HepG2 (cell line): Measurements from ENCODE around the gene ATP2B2. TPM values are rescaled to one million over a fixed set of nuclear protein-coding genes. Genes with fewer than 3 reads are reported as not detected.

Source experiments
- ATAC-seq: fragments of 200-7000 bp; cut with Tn5 transposase; 3 replicates; pipeline ENCODE4 v1.9.1; 2020; ENCODE audit warnings: mild to moderate bottlenecking, moderate library complexity
- BruUV-seq: library from RNA; stranded (reverse); fragments of 400-500 nt; replicated peaks from 2 replicates; lab custom pipeline; 2021; lab: Mats Ljungman, UMichigan
- CTCF ChIA-PET: fragments of 300-600 bp; formaldehyde crosslinking; extraction: SDS; loops from one replicate; lab custom pipeline; 2021; ENCODE audit warnings: low total read pairs, inconsistent platforms, low intra/inter-chr PET ratio; lab: Yijun Ruan, JAX
- POLR2A ChIA-PET: fragments of 350-600 bp; sonication (Branson Sonifier 250); formaldehyde crosslinking; loops from one replicate; lab custom pipeline; 2020; ENCODE audit warnings: antibody characterized with exemption, inconsistent platforms; lab: Yijun Ruan, JAX
- DNase-seq: peaks from one replicate; pipeline ENCODE4 v3.0.0-alpha.2; 2015; ENCODE audit warnings: low spot score
- FAIRE-seq: peaks from 3 replicates; lab custom pipeline; 2011; peaks lifted over from hg19 to GRCh38; lab: Jason Lieb, UNC
- H2AFZ ChIP-seq: one replicate; pipeline ENCODE4 v1.6.1; 2011; ENCODE audit warnings: low read length, inconsistent platforms
- H3K27ac ChIP-seq: fragments of 300-600 bp; 3 replicates; pipeline ENCODE4 v1.8.0; 2011; ENCODE audit warnings: mixed run types, mild to moderate bottlenecking, mixed read lengths, low read length, inconsistent platforms; ENCODE audit not compliant: insufficient read depth; ENCODE audit errors: extremely low read length
- H3K27me3 ChIP-seq, 2 experiments: fragments of 200-600 bp in 1 of 2; 2 replicates in 1 of 2; 3 replicates in 1 of 2; pipeline versions ENCODE4 v1.6.0 to v1.8.0; 2011; ENCODE audit warnings: low read length in 2 of 2, mild to moderate bottlenecking in 2 of 2, moderate library complexity in 2 of 2, inconsistent platforms in 1 of 2; ENCODE audit not compliant: insufficient read depth in 2 of 2, control insufficient read depth in 1 of 2
- H3K36me3 ChIP-seq, 2 experiments: fragments of 200-600 bp in 1 of 2; replicated peaks in 1 of 2; 2 replicates in 1 of 2; 3 replicates in 1 of 2; pipeline versions ENCODE4 v1.5.1 to v1.8.0; 2011; ENCODE audit warnings: low read length in 2 of 2, inconsistent platforms in 1 of 2; ENCODE audit not compliant: insufficient read depth in 2 of 2, control insufficient read depth in 1 of 2
- H3K4me1 ChIP-seq: 2 replicates; pipeline ENCODE4 v1.5.1; 2012; ENCODE audit warnings: low read length, inconsistent platforms; ENCODE audit not compliant: insufficient read depth
- H3K4me2 ChIP-seq: 2 replicates; pipeline ENCODE4 v1.6.0; 2011; ENCODE audit warnings: low read depth, low read length, inconsistent platforms
- H3K4me3 ChIP-seq, 3 experiments: fragments of 200-600 bp in 1 of 3; sonication (generic), shearing (Covaris generic) in 1 of 3; replicated peaks in 1 of 3; 2 replicates each; pipeline ENCODE4 v1.5.1; 2011 to 2016; ENCODE audit warnings: low read length in 3 of 3, inconsistent platforms in 2 of 3, low read depth in 2 of 3, mild to moderate bottlenecking in 2 of 3, control low read depth in 1 of 3, mixed read lengths in 1 of 3; ENCODE audit not compliant: insufficient read depth in 1 of 3
- H3K79me2 ChIP-seq: one replicate; pipeline ENCODE4 v1.6.1; 2011; ENCODE audit warnings: low read length, inconsistent platforms; ENCODE audit not compliant: insufficient read depth
- H3K9ac ChIP-seq: 2 replicates; pipeline ENCODE4 v1.6.0; 2011; ENCODE audit warnings: mild to moderate bottlenecking, low read depth, low read length, inconsistent platforms; ENCODE audit not compliant: insufficient read depth
- H3K9me3 ChIP-seq: 2 replicates; pipeline ENCODE4 v1.5.1; 2012; ENCODE audit warnings: mild to moderate bottlenecking, low read length
- H4K20me1 ChIP-seq: 2 replicates; pipeline ENCODE4 v1.6.0; 2011; ENCODE audit warnings: inconsistent platforms, mild to moderate bottlenecking, low read length, moderate library complexity; ENCODE audit not compliant: insufficient read depth
- AKAP8 ChIP-seq: sonication (generic); formaldehyde crosslinking; IDR thresholded peaks from 2 replicates; pipeline ENCODE4 v1.5.1; 2020; ENCODE audit warnings: mild to moderate bottlenecking, missing genetic modification reagents
- DPF2 ChIP-seq: sonication (generic); formaldehyde crosslinking; IDR thresholded peaks from 2 replicates; pipeline ENCODE4 v1.4.0; 2020; ENCODE audit warnings: mild to moderate bottlenecking, low read depth, missing genetic modification reagents, borderline replicate concordance
- HHEX ChIP-seq: IDR thresholded peaks from 2 replicates; pipeline ENCODE4 v1.6.1; 2016; ENCODE audit warnings: control low read depth
- MIXL1 ChIP-seq: IDR thresholded peaks from 2 replicates; pipeline ENCODE4 v1.6.1; 2016
- SIN3A ChIP-seq: IDR thresholded peaks from 2 replicates; pipeline ENCODE4 v1.6.1; 2011; ENCODE audit warnings: low read depth, mild to moderate bottlenecking, control low read depth, low read length, borderline replicate concordance
- SRSF9 ChIP-seq: fragments of 200-400 bp; formaldehyde crosslinking; IDR thresholded peaks from 2 replicates; pipeline ENCODE4 v1.6.1; 2018; ENCODE audit warnings: borderline replicate concordance, mild to moderate bottlenecking, low read depth, low read length; ENCODE audit not compliant: insufficient read depth, poor library complexity, severe bottlenecking
- U2AF1 ChIP-seq: fragments of 200-400 bp; formaldehyde crosslinking; optimal IDR thresholded peaks from 2 replicates; pipeline ENCODE3; 2017; ENCODE audit warnings: mild to moderate bottlenecking, low read depth, low read length
- WGBS: methylation state at CpG from one replicate; pipeline ENCODE4 v1.1.6; 2017; ENCODE audit warnings: low lambda C conversion rate; 5-methylcytosine and 5-hydroxymethylcytosine counted together
- in situ Hi-C: cut with HindIII; loops from 2 replicates; pipeline ENCODE4 v1.10.0; 2017; ENCODE audit warnings: low pct_unique_long_range_greater_than_20kb; ENCODE audit not compliant: extremely low pct_ligation_motif_present
- intact Hi-C: fragments of 100-400 bp; cut with micrococcal nuclease; formaldehyde crosslinking; loops from one replicate; pipeline ENCODE4 v1.10.0; 2022; ENCODE audit not compliant: unreplicated experiment
- polyA plus RNA-seq, 8 experiments: library from polyadenylated mRNA; depleted of rRNA in 3 of 8; stranded (reverse) in 7 of 8; unstranded in 1 of 8; fragments of >200 nt; fragmentation: Illumina TruSeq in 4 of 8; extraction: Trizol in 4 of 8; gene quantifications; 2 replicates each; pipeline versions ENCODE4 v1.2.1 to v1.2.3, GENCODE V29; 2011 to 2016; ENCODE audit warnings: low read depth in 4 of 8, missing spikeins in 1 of 8, mixed read lengths in 1 of 8; ENCODE audit not compliant: insufficient read depth in 1 of 8
- total RNA-seq, 5 experiments: library from RNA; depleted of rRNA; stranded (reverse); fragments of >200 nt; fragmentation: Illumina TruSeq; extraction: Trizol; gene quantifications; 2 replicates each; pipeline ENCODE4 v1.2.3, GENCODE V29; 2016; ENCODE audit warnings: low read depth in 1 of 5
- TF ChIP-seq, protein P1 (sequence below): sonication (generic); formaldehyde crosslinking; IDR thresholded peaks from 2 replicates; pipeline ENCODE4 v1.5.0; 2020; ENCODE audit warnings: mild to moderate bottlenecking, missing genetic modification reagents
- TF ChIP-seq, protein P2 (sequence below): sonication (generic); formaldehyde crosslinking; IDR thresholded peaks from 2 replicates; pipeline ENCODE4 v1.4.0; 2020; ENCODE audit warnings: missing genetic modification reagents, borderline replicate concordance
- TF ChIP-seq, protein P3 (sequence below): sonication (generic); formaldehyde crosslinking; IDR thresholded peaks from 2 replicates; pipeline ENCODE4 v1.4.0; 2020; ENCODE audit warnings: missing genetic modification reagents, borderline replicate concordance

Gene ATP2B2
- total and polyA plus RNA-seq, 2 of the 13 experiments (the other 11 are each of a cell fraction or from before 2014, with no cell fraction given), result 1.5 to 2.3 TPM

DNA sequence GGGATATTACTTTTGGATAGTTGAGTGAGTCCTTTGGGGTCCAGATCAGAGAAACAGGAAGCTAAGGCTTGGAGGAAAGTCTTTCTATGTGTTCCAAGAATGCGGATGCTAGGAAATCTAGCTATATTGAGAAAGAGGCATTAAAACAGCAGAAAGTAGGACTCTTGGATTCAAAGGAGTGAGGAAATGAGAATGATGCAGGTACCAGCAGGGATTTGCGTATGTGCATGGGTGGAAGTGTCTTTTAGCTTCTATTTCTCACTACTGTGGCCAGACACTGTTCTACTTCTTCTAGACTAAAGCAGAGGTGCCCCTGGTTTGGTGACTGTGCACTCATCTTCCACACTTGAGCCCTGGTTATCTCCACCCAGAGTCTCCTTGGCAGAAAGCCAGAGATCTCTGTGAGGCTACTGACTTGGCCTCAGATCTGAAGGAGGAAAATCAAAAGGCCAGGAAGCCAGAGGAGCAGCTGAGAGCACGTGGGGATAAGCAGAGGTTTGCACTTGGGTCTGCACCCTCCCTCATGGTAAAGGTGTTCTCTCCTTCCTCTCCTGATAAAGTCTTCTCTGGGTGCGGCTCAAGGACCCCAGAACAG, 44.3 kb downstream of the ATP2B2 start:
- Histone ChIP-seq H3K79me2 (no peaks in the 10 kb centered on the region), H3K27ac (no peak overlapping the region), H3K9me3 (no peaks in the 10 kb centered on the region), H3K4me2 (no peak overlapping the region), H3K9ac (no peak overlapping the region), H3K4me1 (no peaks in the 10 kb centered on the region), H2AFZ (no peak overlapping the region), H4K20me1 (peaks cover 5% of the 10 kb centered on the region; the same call in 1 of the 2 replicates), H3K4me3 (no peak overlapping the region), H3K27me3 (no peaks in the 10 kb centered on the region), H3K36me3 (no peaks in the 10 kb centered on the region)
- POLR2A ChIA-PET, result no interaction called here
- no TSS peak for BruUV-seq
- intact Hi-C loops (no loop called here), in situ Hi-C loops (no loop called here)
- FAIRE-seq (no peak), ATAC-seq (no peak), DNase-seq (no peak)
- CTCF ChIA-PET, result no interaction called here
- TF ChIP-seq MIXL1 (no peak), DPF2 (CRISPR knock-in tag) (no peak), HHEX (CRISPR knock-in tag) (no peak), U2AF1 (no peak), AKAP8 (CRISPR knock-in tag) (no peak), SIN3A (no peak), SRSF9 (no peak)
- TF ChIP-seq, protein P1, sequence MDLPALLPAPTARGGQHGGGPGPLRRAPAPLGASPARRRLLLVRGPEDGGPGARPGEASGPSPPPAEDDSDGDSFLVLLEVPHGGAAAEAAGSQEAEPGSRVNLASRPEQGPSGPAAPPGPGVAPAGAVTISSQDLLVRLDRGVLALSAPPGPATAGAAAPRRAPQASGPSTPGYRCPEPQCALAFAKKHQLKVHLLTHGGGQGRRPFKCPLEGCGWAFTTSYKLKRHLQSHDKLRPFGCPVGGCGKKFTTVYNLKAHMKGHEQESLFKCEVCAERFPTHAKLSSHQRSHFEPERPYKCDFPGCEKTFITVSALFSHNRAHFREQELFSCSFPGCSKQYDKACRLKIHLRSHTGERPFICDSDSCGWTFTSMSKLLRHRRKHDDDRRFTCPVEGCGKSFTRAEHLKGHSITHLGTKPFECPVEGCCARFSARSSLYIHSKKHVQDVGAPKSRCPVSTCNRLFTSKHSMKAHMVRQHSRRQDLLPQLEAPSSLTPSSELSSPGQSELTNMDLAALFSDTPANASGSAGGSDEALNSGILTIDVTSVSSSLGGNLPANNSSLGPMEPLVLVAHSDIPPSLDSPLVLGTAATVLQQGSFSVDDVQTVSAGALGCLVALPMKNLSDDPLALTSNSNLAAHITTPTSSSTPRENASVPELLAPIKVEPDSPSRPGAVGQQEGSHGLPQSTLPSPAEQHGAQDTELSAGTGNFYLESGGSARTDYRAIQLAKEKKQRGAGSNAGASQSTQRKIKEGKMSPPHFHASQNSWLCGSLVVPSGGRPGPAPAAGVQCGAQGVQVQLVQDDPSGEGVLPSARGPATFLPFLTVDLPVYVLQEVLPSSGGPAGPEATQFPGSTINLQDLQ (CRISPR knock-in tag), result no peak
- TF ChIP-seq, protein P2, sequence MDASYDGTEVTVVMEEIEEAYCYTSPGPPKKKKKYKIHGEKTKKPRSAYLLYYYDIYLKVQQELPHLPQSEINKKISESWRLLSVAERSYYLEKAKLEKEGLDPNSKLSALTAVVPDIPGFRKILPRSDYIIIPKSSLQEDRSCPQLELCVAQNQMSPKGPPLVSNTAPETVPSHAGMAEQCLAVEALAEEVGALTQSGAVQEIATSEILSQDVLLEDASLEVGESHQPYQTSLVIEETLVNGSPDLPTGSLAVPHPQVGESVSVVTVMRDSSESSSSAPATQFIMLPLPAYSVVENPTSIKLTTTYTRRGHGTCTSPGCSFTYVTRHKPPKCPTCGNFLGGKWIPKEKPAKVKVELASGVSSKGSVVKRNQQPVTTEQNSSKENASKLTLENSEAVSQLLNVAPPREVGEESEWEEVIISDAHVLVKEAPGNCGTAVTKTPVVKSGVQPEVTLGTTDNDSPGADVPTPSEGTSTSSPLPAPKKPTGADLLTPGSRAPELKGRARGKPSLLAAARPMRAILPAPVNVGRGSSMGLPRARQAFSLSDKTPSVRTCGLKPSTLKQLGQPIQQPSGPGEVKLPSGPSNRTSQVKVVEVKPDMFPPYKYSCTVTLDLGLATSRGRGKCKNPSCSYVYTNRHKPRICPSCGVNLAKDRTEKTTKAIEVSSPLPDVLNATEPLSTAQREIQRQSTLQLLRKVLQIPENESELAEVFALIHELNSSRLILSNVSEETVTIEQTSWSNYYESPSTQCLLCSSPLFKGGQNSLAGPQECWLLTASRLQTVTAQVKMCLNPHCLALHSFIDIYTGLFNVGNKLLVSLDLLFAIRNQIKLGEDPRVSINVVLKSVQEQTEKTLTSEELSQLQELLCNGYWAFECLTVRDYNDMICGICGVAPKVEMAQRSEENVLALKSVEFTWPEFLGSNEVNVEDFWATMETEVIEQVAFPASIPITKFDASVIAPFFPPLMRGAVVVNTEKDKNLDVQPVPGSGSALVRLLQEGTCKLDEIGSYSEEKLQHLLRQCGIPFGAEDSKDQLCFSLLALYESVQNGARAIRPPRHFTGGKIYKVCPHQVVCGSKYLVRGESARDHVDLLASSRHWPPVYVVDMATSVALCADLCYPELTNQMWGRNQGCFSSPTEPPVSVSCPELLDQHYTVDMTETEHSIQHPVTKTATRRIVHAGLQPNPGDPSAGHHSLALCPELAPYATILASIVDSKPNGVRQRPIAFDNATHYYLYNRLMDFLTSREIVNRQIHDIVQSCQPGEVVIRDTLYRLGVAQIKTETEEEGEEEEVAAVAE (CRISPR knock-in tag), result no peak
- TF ChIP-seq, protein P3, sequence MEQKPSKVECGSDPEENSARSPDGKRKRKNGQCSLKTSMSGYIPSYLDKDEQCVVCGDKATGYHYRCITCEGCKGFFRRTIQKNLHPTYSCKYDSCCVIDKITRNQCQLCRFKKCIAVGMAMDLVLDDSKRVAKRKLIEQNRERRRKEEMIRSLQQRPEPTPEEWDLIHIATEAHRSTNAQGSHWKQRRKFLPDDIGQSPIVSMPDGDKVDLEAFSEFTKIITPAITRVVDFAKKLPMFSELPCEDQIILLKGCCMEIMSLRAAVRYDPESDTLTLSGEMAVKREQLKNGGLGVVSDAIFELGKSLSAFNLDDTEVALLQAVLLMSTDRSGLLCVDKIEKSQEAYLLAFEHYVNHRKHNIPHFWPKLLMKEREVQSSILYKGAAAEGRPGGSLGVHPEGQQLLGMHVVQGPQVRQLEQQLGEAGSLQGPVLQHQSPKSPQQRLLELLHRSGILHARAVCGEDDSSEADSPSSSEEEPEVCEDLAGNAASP (CRISPR knock-in tag), result no peak
- 44% methylated on average over 3 of the region's 4 CpGs for WGBS
